ENCODE measurements around the gene IL1RAP.

Gene IL1RAP

GRCh38 chr3:190491533-190492054, 22.3 kb upstream of the IL1RAP start:
- TF ChIP-seq CTCF (IDR thresholded peaks at IDR 0.05; ENCODE audit: low read length, missing control alignments) = no peak
- DNase-seq (ENCODE audit: low read depth) = no peak
- H3K4me3 ChIP-seq (replicated peaks; ENCODE audit: low read depth, low read length) = no peak overlapping the region

GRCh38 chr3:190492129-190492528, 21.8 kb upstream of the IL1RAP start:
- H3K4me3 ChIP-seq (replicated peaks; ENCODE audit: low read depth, low read length) = no peak overlapping the region
- no peak for DNase-seq (ENCODE audit: low read depth)
- TF ChIP-seq CTCF (IDR thresholded peaks at IDR 0.05; ENCODE audit: low read length, missing control alignments) = no peak

- no peak for TF ChIP-seq CTCF (IDR thresholded peaks at IDR 0.05; ENCODE audit: low read length, missing control alignments)
- H3K4me3 ChIP-seq (replicated peaks; ENCODE audit: low read depth, low read length) = no peak overlapping the region
- DNase-seq (ENCODE audit: low read depth) = no peak
Measured at GRCh38 chr3:190492966-190493365, 20.9 kb upstream of the IL1RAP start.

- DNase-seq (ENCODE audit: low read depth) = no peak
- no peak overlapping the region for H3K4me3 ChIP-seq (replicated peaks; ENCODE audit: low read depth, low read length)
- TF ChIP-seq CTCF (IDR thresholded peaks at IDR 0.05; ENCODE audit: low read length, missing control alignments) = no peak
Measured at GRCh38 chr3:190494907-190495306, 19.0 kb upstream of the IL1RAP start.

- no peak for DNase-seq (ENCODE audit: low read depth)
- H3K4me3 ChIP-seq (replicated peaks; ENCODE audit: low read depth, low read length) = no peak overlapping the region
- no peak for TF ChIP-seq CTCF (IDR thresholded peaks at IDR 0.05; ENCODE audit: low read length, missing control alignments)
Measured at GRCh38 chr3:190495354-190495753, 18.5 kb upstream of the IL1RAP start.

GRCh38 chr3:190495796-190496195, 18.1 kb upstream of the IL1RAP start:
- no peak overlapping the region for H3K4me3 ChIP-seq (replicated peaks; ENCODE audit: low read depth, low read length)
- TF ChIP-seq CTCF (IDR thresholded peaks at IDR 0.05; ENCODE audit: low read length, missing control alignments) = no peak
- no peak for DNase-seq (ENCODE audit: low read depth)

GRCh38 chr3:190496859-190497258, 17.0 kb upstream of the IL1RAP start:
- TF ChIP-seq CTCF (IDR thresholded peaks at IDR 0.05; ENCODE audit: low read length, missing control alignments) = no peak
- no peak for DNase-seq (ENCODE audit: low read depth)
- no peak overlapping the region for H3K4me3 ChIP-seq (replicated peaks; ENCODE audit: low read depth, low read length)

All from fibroblast of pulmonary artery (primary cell).